ENCODE data around the gene DAW1.

DNA sequence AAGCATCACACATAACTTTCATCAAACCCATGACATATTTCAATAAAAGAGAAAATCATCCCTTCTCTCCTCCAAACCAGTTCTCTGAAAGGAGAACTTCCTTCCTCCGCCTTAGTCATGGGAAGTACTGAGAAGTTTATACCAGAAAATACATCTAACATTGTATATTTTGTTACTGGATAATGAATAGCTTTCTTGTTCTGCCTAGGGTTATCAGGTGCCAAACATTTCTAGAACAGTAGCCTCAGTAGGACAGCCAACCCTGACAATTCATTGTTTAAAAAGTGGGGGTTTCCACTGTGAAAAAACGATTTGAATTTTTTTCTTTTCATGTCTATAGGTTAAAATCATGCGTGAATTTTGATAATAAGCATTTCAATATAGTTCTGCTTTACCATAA lies 16.0 kb upstream of the DAW1 start:
- TF ChIP-seq, protein P1, sequence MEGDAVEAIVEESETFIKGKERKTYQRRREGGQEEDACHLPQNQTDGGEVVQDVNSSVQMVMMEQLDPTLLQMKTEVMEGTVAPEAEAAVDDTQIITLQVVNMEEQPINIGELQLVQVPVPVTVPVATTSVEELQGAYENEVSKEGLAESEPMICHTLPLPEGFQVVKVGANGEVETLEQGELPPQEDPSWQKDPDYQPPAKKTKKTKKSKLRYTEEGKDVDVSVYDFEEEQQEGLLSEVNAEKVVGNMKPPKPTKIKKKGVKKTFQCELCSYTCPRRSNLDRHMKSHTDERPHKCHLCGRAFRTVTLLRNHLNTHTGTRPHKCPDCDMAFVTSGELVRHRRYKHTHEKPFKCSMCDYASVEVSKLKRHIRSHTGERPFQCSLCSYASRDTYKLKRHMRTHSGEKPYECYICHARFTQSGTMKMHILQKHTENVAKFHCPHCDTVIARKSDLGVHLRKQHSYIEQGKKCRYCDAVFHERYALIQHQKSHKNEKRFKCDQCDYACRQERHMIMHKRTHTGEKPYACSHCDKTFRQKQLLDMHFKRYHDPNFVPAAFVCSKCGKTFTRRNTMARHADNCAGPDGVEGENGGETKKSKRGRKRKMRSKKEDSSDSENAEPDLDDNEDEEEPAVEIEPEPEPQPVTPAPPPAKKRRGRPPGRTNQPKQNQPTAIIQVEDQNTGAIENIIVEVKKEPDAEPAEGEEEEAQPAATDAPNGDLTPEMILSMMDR (conservative IDR thresholded peaks at IDR 0.05 in 1 of 2, IDR thresholded peaks at IDR 0.05 in 1 of 2; ENCODE audit: extremely low read depth in 1 of 2, insufficient read depth in 1 of 2, low read depth in 1 of 2, low read length in 2 of 2): no peak
- no peak for TF ChIP-seq EZH2 (IDR thresholded peaks at IDR 0.05; ENCODE audit: borderline replicate concordance, low read length)
